ENCODE measurements around the gene GTF2H3.
"Not testable (repeated sequence)": the region's sequence is repeated elsewhere in the genome, so short reads cannot be mapped to it uniquely, and the experiment has no call there.

GTF2H3 gene

DNA sequence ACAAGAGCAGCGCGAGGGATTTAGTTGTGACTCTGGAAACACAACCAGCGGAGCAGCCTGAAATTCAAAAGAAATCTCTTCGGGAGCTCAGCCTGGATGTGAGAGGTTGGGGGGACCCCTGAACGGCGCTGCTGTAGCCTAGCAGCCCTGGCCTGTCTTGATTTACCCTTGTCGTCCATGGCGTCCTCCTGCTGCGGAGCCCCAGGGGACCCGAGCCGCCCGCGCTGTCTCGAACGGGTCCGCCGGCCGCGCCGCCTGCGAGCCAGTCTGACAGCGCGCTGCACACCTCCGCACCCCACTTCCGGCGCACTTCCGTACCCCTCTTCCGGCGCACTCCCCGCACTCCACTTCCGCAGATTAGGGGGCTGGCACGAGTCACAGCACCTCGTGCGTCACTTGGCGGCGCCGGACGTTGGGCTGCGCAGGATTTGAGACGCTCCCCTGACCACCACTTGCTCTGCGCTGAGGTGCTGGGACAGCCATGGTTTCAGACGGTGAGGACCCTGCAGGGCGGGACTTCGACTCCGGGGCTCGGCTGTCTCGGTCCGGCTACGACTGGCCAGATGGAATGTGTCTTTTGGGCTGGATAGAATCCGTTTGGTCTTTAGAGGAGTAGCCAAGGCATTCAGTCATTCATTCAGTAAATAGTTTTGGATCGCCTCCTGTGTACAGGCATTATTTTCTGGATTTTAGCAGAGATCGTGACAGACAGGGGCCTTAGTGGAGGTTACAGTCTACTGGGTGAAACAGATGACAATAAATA, at the start of gene GTF2H3, which contains the start of gene EIF2B1:
Gene GTF2H3, plus strand, starts transcription at position 451 of the 763 bp plus-strand sequence. Its CDS starts 31 bp downstream, at position 482.
Gene EIF2B1, minus strand, starts transcription at position 308 of the 763 bp plus-strand sequence. Its CDS starts 129 bp downstream, at position 179.
- Histone ChIP-seq H3K27ac (ENCODE audit: low read depth, low read length) (peak within 1 kb of the TSS; percentile 69), H3K9me3 (ENCODE audit: control insufficient read depth, insufficient read depth, low read length) (no peaks in the 10 kb centered on the region), H3K27me3 (ENCODE audit: control insufficient read depth, insufficient read depth, low read length) (no peaks in the 10 kb centered on the region), H3K4me1 (ENCODE audit: control insufficient read depth, insufficient read depth, low read length) (peaks cover 6% of the 10 kb centered on the region), H3K4me3 (ENCODE audit: low read depth, low read length) (peak within 1 kb of the TSS; percentile 91), H3K36me3 (ENCODE audit: control insufficient read depth, insufficient read depth, low read length) (peaks cover 26% of the 10 kb centered on the region), H3K9ac (ENCODE audit: low read depth, low read length) (peak within 1 kb of the TSS; percentile 95)

DNA sequence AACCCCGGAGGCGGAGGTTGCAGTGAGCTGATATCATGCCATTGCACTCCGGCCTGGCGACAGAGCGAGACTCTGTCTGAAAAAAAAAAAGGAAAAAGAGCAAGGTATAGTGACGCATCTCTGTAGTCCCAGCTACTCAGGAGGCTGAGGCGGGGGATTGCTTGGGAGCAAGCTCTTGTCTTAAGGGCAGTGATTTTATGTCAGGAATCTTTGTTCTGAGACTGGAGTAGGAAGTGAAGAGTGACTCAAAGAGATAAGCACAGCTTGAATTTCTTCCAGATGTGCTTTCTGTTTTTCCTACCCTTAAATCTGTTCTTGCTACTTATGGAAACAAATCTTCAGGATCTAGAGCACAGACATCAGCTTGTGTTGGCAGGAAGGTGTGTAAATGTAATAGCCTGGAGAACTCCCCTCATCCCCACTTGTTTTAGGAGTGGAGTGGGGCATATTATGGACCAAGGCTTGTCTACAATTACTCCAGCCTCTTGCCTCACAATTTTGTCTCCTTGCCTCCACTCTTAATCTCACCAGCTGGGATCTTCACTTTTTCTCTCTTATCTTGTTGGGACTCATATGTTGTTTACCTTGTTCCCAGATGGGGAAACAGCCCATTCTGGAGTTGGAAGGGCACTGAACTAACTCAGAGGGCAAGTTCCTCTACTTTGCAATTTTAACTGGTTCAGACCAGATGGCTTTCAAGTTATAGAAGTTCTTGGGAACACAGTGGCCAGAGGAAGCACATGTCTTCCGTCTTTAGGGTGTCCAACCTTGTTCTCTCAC, 41.7 kb upstream of the GTF2H3 start:
- H3K9me3 ChIP-seq (ENCODE audit: control insufficient read depth, insufficient read depth, low read length): no peaks in the 10 kb centered on the region
- H3K36me3 ChIP-seq (ENCODE audit: control insufficient read depth, insufficient read depth, low read length): peaks cover 86% of the 10 kb centered on the region
- H3K27ac ChIP-seq (ENCODE audit: low read depth, low read length): no peak overlapping the region
- H3K27me3 ChIP-seq (ENCODE audit: control insufficient read depth, insufficient read depth, low read length): no peaks in the 10 kb centered on the region
- no peak overlapping the region for H3K4me3 ChIP-seq (ENCODE audit: low read depth, low read length)
- no peaks in the 10 kb centered on the region for H3K4me1 ChIP-seq (ENCODE audit: control insufficient read depth, insufficient read depth, low read length)
- H3K9ac ChIP-seq (ENCODE audit: low read depth, low read length): no peak overlapping the region

DNA sequence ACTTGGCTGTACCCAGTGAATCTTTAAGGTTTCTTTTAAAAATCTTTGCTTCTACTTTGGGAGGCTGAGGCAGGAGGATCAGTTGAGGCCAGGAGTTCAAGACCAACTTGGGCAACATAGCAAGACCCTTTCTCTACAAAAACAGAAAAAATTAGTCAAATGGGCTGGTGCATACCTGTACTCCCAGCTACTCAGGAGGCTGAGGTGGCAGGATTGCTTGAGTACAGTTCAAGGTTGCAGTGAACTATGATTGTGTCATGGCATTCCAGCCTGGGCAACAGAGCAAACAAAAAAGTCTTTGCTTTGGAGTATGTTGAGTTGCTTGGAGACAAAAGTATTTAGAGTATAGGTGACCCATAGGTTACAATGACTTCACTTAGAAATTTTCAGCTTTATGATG, 37.9 kb upstream of the GTF2H3 start:
- no peak overlapping the region for H3K9ac ChIP-seq (ENCODE audit: low read depth, low read length)
- no peaks in the 10 kb centered on the region for H3K27me3 ChIP-seq (ENCODE audit: control insufficient read depth, insufficient read depth, low read length)
- H3K4me3 ChIP-seq (ENCODE audit: low read depth, low read length): no peak overlapping the region
- no peaks in the 10 kb centered on the region for H3K9me3 ChIP-seq (ENCODE audit: control insufficient read depth, insufficient read depth, low read length)
- H3K4me1 ChIP-seq (ENCODE audit: control insufficient read depth, insufficient read depth, low read length): no peaks in the 10 kb centered on the region
- no peak overlapping the region for H3K27ac ChIP-seq (ENCODE audit: low read depth, low read length)
- H3K36me3 ChIP-seq (ENCODE audit: control insufficient read depth, insufficient read depth, low read length): peaks cover 69% of the 10 kb centered on the region

DNA sequence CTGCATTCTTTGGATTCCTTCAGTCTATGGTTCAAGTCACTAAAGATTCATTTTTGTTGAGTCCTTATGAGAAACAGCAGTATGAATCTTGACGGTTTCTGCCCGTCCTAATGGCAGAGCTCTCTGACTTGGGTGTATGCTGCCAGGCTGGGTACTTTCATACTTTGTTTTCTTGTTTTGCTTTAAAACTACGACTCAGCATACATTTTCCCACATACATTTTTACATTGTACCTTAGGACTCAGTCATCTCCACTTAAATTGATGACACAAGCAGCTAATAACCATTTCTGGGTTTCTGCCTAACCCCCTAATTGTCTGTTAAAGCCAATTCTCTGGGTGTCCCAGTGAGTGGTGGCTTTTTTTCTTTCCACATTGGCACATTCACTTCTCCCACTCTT, 36.5 kb upstream of the GTF2H3 start:
- no peak overlapping the region for H3K4me3 ChIP-seq (ENCODE audit: low read depth, low read length)
- no peaks in the 10 kb centered on the region for H3K27me3 ChIP-seq (ENCODE audit: control insufficient read depth, insufficient read depth, low read length)
- no peaks in the 10 kb centered on the region for H3K4me1 ChIP-seq (ENCODE audit: control insufficient read depth, insufficient read depth, low read length)
- H3K27ac ChIP-seq (ENCODE audit: low read depth, low read length): no peak overlapping the region
- H3K36me3 ChIP-seq (ENCODE audit: control insufficient read depth, insufficient read depth, low read length): peaks cover 56% of the 10 kb centered on the region
- H3K9me3 ChIP-seq (ENCODE audit: control insufficient read depth, insufficient read depth, low read length): no peaks in the 10 kb centered on the region
- no peak overlapping the region for H3K9ac ChIP-seq (ENCODE audit: low read depth, low read length)

DNA sequence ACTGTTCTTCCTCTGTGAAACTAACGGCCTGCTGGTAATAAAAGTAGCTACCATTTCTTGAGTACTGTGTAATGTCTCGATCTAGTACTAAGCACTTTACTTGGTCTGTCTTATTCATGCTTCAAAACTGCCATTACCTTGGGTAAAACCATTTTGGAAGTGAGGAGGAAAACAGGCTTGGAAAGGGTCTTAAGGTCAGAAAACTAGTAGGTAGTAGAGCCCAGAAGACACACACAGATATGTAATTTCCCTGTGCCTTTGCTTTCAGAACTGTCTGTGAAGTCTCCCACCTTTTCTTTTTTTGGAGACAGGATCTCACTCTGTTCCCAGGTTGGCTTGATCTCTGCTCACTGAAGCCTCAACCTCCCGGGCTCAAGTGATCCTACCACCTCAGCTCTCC, 35.1 kb upstream of the GTF2H3 start:
- H3K4me3 ChIP-seq (ENCODE audit: low read depth, low read length): no peak overlapping the region
- H3K27me3 ChIP-seq (ENCODE audit: control insufficient read depth, insufficient read depth, low read length): no peaks in the 10 kb centered on the region
- no peaks in the 10 kb centered on the region for H3K9me3 ChIP-seq (ENCODE audit: control insufficient read depth, insufficient read depth, low read length)
- H3K36me3 ChIP-seq (ENCODE audit: control insufficient read depth, insufficient read depth, low read length): peaks cover 44% of the 10 kb centered on the region
- H3K9ac ChIP-seq (ENCODE audit: low read depth, low read length): no peak overlapping the region
- H3K4me1 ChIP-seq (ENCODE audit: control insufficient read depth, insufficient read depth, low read length): no peaks in the 10 kb centered on the region; the same call in 1 of the 2 replicates
- H3K27ac ChIP-seq (ENCODE audit: low read depth, low read length): no peak overlapping the region

DNA sequence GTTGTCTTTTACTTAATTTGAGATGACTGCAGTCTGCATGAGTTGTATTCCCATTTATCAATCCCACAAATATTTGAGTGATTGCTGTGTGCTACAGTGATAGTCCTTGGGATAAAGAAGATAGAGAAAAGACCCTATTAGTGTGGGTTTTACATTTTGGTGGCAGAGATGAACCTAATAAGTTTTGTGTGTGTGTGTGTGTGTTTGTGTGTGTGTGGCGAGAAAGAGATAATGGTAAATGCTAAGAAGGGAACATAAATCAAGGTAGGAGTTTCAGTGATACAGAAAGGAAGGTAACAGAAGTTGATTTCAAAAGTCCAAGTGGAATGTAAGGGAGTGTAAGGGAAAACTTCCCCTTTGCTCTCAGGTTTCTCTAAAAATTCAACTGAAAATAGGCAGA, 34.3 kb upstream of the GTF2H3 start:
- no peaks in the 10 kb centered on the region for H3K27me3 ChIP-seq (ENCODE audit: control insufficient read depth, insufficient read depth, low read length)
- H3K9me3 ChIP-seq (ENCODE audit: control insufficient read depth, insufficient read depth, low read length): no peaks in the 10 kb centered on the region
- H3K9ac ChIP-seq (ENCODE audit: low read depth, low read length): no peak overlapping the region
- H3K36me3 ChIP-seq (ENCODE audit: control insufficient read depth, insufficient read depth, low read length): peaks cover 48% of the 10 kb centered on the region
- no peaks in the 10 kb centered on the region; the same call in 1 of the 2 replicates for H3K4me1 ChIP-seq (ENCODE audit: control insufficient read depth, insufficient read depth, low read length)
- no peak overlapping the region for H3K27ac ChIP-seq (ENCODE audit: low read depth, low read length)
- no peak overlapping the region for H3K4me3 ChIP-seq (ENCODE audit: low read depth, low read length)

DNA sequence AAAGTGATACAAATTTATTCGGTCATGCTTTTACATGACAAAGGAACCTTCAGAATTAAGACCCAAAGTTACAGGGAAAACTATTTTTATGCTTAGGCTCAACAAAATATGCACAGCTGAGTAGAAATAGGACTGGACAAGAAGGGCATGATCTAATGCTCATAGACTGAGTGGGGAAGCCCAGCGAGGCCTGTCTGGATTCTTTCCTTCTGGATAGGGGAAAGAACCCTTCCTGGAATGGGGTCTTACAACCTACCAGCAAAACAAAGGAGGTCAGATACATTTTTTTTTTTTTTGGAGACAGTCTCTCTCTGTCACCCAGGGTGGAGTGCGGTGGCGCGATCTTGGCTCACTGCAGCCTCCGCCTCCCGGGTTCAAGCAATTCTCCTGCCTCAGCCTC, 33.9 kb upstream of the GTF2H3 start:
- no peak overlapping the region for H3K27ac ChIP-seq (ENCODE audit: low read depth, low read length)
- H3K4me3 ChIP-seq (ENCODE audit: low read depth, low read length): no peak overlapping the region
- peaks cover 51% of the 10 kb centered on the region for H3K36me3 ChIP-seq (ENCODE audit: control insufficient read depth, insufficient read depth, low read length)
- no peaks in the 10 kb centered on the region for H3K27me3 ChIP-seq (ENCODE audit: control insufficient read depth, insufficient read depth, low read length)
- H3K9ac ChIP-seq (ENCODE audit: low read depth, low read length): no peak overlapping the region
- no peaks in the 10 kb centered on the region for H3K9me3 ChIP-seq (ENCODE audit: control insufficient read depth, insufficient read depth, low read length)
- no peaks in the 10 kb centered on the region; the same call in 1 of the 2 replicates for H3K4me1 ChIP-seq (ENCODE audit: control insufficient read depth, insufficient read depth, low read length)

DNA sequence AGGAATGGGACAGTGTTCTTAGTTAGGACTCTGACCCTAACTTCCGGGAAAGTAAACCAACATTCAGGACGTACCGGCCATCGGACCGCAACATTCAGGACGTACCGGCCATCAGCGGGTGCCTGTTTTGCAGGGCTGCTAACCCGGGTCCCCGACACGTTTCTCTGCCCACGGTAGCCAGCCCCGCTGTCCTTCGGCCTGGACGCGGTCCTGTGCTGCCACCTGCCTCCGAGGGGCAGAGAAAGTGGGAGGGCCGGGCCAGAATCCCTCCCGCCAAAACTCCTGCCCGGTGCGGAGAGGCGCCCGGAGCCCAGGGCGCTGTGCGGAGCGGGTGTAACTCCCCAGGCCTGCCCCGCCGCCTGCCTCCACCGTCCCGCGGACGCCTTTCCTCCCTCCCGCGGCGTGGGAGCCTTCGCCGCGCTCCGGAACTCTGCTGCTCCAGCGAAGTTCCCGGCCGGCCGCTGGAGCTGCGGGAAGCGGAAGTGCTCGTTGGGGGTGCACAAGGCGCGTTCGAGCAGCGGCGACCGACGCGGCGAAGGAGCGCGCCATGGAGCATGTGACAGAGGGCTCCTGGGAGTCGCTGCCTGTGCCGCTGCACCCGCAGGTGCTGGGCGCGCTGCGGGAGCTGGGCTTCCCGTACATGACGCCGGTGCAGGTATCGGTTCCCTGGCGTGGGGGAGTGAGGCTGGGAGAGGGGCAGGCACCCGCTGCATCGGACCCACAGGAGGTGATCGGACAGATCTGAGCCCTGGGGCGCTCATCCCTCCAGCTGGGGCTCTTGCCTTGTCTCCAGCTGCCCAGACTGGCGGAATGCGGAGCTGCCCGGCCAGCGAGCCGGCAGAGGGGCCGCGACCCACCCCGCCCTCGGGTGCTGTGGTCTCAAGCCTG, 31.8 kb upstream of the GTF2H3 start, which contains the start of gene DDX55:
Gene DDX55, plus strand, starts transcription at position 498 of the 888 bp plus-strand sequence. Its CDS starts 50 bp downstream, at position 548.
- Histone ChIP-seq H3K9me3 (ENCODE audit: control insufficient read depth, insufficient read depth, low read length) (no peaks in the 10 kb centered on the region), H3K27me3 (ENCODE audit: control insufficient read depth, insufficient read depth, low read length) (no peaks in the 10 kb centered on the region), H3K9ac (ENCODE audit: low read depth, low read length) (peak within 1 kb of the TSS; percentile 91), H3K36me3 (ENCODE audit: control insufficient read depth, insufficient read depth, low read length) (peaks cover 53% of the 10 kb centered on the region), H3K4me3 (ENCODE audit: low read depth, low read length) (peak within 1 kb of the TSS; percentile 93), H3K4me1 (ENCODE audit: control insufficient read depth, insufficient read depth, low read length) (no peaks in the 10 kb centered on the region; the same call in 1 of the 2 replicates), H3K27ac (ENCODE audit: low read depth, low read length) (peak within 1 kb of the TSS; percentile 92)

DNA sequence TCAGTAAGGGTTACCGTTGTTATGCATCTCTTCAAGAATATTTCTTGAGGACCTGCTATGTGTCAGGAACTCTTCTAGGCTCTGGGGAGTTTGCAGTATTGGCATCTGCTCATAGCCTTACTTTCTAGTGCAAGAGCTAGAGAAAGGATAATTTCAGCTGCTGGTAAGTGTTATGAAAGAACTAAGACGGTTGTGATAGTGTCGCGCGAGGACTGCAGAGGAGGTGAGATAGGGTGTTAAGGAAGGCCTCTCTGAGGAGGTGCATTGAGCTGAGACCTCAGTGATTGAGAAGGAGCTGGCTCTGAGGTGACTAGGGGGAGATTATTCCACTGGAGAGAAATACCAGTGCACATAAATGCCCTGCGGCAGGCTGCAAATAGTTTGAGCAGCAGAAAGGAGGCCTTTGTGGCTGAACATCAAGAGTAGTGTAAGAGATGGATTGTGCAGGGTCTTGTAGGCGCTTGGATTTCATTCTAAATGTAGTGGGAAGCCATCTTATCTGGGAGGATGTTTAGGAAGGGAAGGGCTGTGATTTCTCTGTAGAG, 30.9 kb upstream of the GTF2H3 start:
- peaks cover 53% of the 10 kb centered on the region for H3K36me3 ChIP-seq (ENCODE audit: control insufficient read depth, insufficient read depth, low read length)
- peak overlapping the region; percentile 92 for H3K27ac ChIP-seq (ENCODE audit: low read depth, low read length)

DNA sequence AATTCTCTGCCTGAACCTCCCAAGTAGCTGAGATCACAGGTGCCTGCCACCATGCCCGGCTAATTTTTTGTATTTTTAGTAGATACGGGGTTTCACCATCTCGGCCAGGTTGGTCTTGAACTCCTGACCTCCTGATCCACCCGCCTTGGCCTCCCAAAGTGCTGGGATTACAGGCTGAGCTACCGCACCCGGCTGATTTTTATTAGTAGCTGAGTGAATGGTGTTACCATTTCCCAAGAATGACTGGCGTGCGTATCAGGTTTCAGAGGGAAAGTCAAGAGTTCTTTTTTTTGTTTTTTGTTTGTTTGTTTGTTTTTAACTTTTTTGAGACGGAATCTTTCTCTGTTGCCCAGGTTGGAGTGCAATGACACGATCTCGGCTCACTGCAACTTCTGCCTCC, 30.1 kb upstream of the GTF2H3 start:
- not testable (repeated sequence) for H3K27ac ChIP-seq (ENCODE audit: low read depth, low read length); H3K9me3 ChIP-seq (ENCODE audit: control insufficient read depth, insufficient read depth, low read length); H3K9ac ChIP-seq (ENCODE audit: low read depth, low read length); H3K27me3 ChIP-seq (ENCODE audit: control insufficient read depth, insufficient read depth, low read length); H3K4me1 ChIP-seq (ENCODE audit: control insufficient read depth, insufficient read depth, low read length)
- Histone ChIP-seq H3K4me3 (ENCODE audit: low read depth, low read length) (0 out of 2 replicates have a peak overlapping the region, but pooled peaks have one; percentile 93), H3K36me3 (ENCODE audit: control insufficient read depth, insufficient read depth, low read length) (peaks cover 53% of the 10 kb centered on the region)

More for the DNA sequence above, 30.9 kb upstream of the GTF2H3 start:
- Histone ChIP-seq H3K4me3 (ENCODE audit: low read depth, low read length) (peak overlapping the region; percentile 93), H3K4me1 (ENCODE audit: control insufficient read depth, insufficient read depth, low read length) (no peaks in the 10 kb centered on the region; the same call in 1 of the 2 replicates), H3K9me3 (ENCODE audit: control insufficient read depth, insufficient read depth, low read length) (no peaks in the 10 kb centered on the region), H3K9ac (ENCODE audit: low read depth, low read length) (peak overlapping the region; percentile 91), H3K27me3 (ENCODE audit: control insufficient read depth, insufficient read depth, low read length) (no peaks in the 10 kb centered on the region)

Data from HUES48 (cell line).